ENCODE data around the gene RAB5IF. TPM values are rescaled to one million over a fixed set of nuclear protein-coding genes. Genes with fewer than 3 reads are reported as not detected.
A peak's percentile ranks its signal among the peaks of the same experiment; 100 is the strongest.
"Not testable (repeated sequence)": the region's sequence is repeated elsewhere in the genome, so short reads cannot be mapped to it uniquely, and the experiment has no call there.

Gene RAB5IF
- polyA plus RNA-seq: 100 to 1,000 TPM in 3 of 4 donors, 10 to 100 TPM in 1; 97.2 to 173 (median 128) TPM
- long read RNA-seq, donor 1, transcript RAB5IF-207 (3 exons, 874 nt): minor isoform, 6 of 147 reads
- long read RNA-seq, donor 1, transcript RAB5IF-202 (4 exons, 1,114 nt): major isoform, 102 of 147 reads
- long read RNA-seq, donor 1, partial matches to known transcripts: 32 of 147 reads
- long read RNA-seq, donor 1, other reads (novel, unspliced or antisense): 0 of 147 reads
- long read RNA-seq, donor 2, transcript RAB5IF-201 (3 exons, 896 nt): minor isoform, 5 of 44 reads
- long read RNA-seq, donor 2, transcript RAB5IF-202 (4 exons, 1,114 nt): major isoform, 39 of 44 reads
- long read RNA-seq, donor 2, partial matches to known transcripts: 0 of 44 reads
- long read RNA-seq, donor 2, other reads (novel, unspliced or antisense): 0 of 44 reads
- long read RNA-seq, donor 3, transcript RAB5IF-202 (4 exons, 1,114 nt): major isoform, 37 of 41 reads
- long read RNA-seq, donor 3, partial matches to known transcripts: 0 of 41 reads
- long read RNA-seq, donor 3, other reads (novel, unspliced or antisense): 0 of 41 reads
- long read RNA-seq, donor 4: 0 reads
- long read RNA-seq, donor 5, transcript RAB5IF-202 (4 exons, 1,114 nt): major isoform, 14 of 19 reads
- long read RNA-seq, donor 5, partial matches to known transcripts: 0 of 19 reads
- long read RNA-seq, donor 5, other reads (novel, unspliced or antisense): 0 of 19 reads
- long read RNA-seq, donor 6, transcript RAB5IF-202 (4 exons, 1,114 nt): major isoform, 44 of 49 reads
- long read RNA-seq, donor 6, partial matches to known transcripts: 0 of 49 reads
- long read RNA-seq, donor 6, other reads (novel, unspliced or antisense): 0 of 49 reads
- long read RNA-seq, donor 7, transcript RAB5IF-202 (4 exons, 1,114 nt): major isoform, 48 of 49 reads
- long read RNA-seq, donor 7, partial matches to known transcripts: 0 of 49 reads
- long read RNA-seq, donor 7, other reads (novel, unspliced or antisense): 0 of 49 reads
- long read RNA-seq, donor 8, transcript RAB5IF-202 (4 exons, 1,114 nt): major isoform, 5 of 5 reads
- long read RNA-seq, donor 8, partial matches to known transcripts: 0 of 5 reads
- long read RNA-seq, donor 8, other reads (novel, unspliced or antisense): 0 of 5 reads
- long read RNA-seq, donor 9, transcript RAB5IF-202 (4 exons, 1,114 nt): major isoform, 14 of 14 reads
- long read RNA-seq, donor 9, partial matches to known transcripts: 0 of 14 reads
- long read RNA-seq, donor 9, other reads (novel, unspliced or antisense): 0 of 14 reads
- long read RNA-seq, donor 10, transcript RAB5IF-202 (4 exons, 1,114 nt): major isoform, 54 of 79 reads
- long read RNA-seq, donor 10, partial matches to known transcripts: 23 of 79 reads
- long read RNA-seq, donor 10, other reads (novel, unspliced or antisense): 0 of 79 reads

DNA sequence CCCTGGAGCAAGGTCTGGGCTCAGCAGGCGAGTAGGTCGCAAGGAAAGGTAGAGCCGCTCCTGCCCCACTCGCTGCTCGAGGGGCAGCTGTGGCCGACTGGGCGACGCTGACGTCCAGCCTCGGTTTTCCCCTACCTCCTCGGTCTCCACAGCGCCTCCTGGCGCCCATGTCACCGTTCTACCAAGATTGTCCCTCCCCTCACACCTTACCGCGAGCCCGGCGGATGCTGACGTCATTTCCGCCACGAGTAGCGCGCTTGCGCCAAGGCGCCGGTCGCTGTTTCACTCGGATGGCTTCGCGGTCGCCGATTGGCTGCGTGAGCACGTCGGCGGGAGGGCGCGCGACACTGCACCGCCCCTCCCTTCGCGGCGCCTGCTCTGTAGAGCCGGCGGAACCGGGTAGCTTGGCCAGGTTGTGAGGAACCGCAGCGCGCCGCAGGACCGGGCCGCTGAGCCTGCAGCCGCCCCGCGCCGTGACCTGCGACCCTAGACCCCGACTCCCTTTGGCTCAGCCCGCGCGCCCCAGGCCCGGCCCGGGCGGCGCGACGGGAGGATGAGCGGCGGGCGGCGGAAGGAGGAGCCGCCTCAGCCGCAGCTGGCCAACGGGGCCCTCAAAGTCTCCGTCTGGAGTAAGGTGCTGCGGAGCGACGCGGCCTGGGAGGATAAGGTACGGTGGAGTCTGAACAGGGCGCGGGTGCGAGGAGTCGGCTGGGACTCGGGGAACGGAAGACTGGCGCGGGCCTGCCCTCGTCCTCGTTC lies at the start of gene RAB5IF:
Gene RAB5IF, plus strand, starts transcription at position 381 of the 759 bp plus-strand sequence. Its CDS starts 173 bp downstream, at position 554.
- Histone ChIP-seq H3K4me1 (ENCODE audit: control insufficient read depth in 3 of 3, insufficient read depth in 2 of 3, low read depth in 1 of 3, low read length in 2 of 3) (peaks cover 3 to 14% (median 5%) of the 10 kb centered on the region in 3 donors), H3K36me3 (ENCODE audit: control insufficient read depth in 3 of 3, insufficient read depth in 2 of 3, low read depth in 1 of 3, low read length in 3 of 3) (peaks cover 6 to 29% (median 8%) of the 10 kb centered on the region in 3 donors), H3K9me3 (ENCODE audit: control insufficient read depth in 2 of 2, insufficient read depth in 1 of 2, low read depth in 1 of 2, low read length in 1 of 2) (no peaks in the 10 kb centered on the region), H3K4me3 (ENCODE audit: low read depth in 1 of 3, low read length in 3 of 3) (peak within 1 kb of the TSS; percentile 76 to 96 (median 90)), H3K27me3 (ENCODE audit: control insufficient read depth in 3 of 3, insufficient read depth in 3 of 3, low read length in 3 of 3) (no peaks in the 10 kb centered on the region), H3K27ac (ENCODE audit: low read depth in 1 of 3, low read length in 2 of 3) (peak within 1 kb of the TSS; percentile 89 to 96 (median 95))
- no peak for FAIRE-seq
- WGBS, 3 donors: 0 to 1% (median 0%) methylated on average over 81 to 90 of the region's 90 CpGs
- peak; percentile 98 to 100 for DNase-seq

- Histone ChIP-seq H3K27ac (ENCODE audit: low read depth in 1 of 3, low read length in 2 of 3) (peak overlapping the region in 1 of 3 donors; percentile 75), H3K4me1 (ENCODE audit: control insufficient read depth in 3 of 3, insufficient read depth in 2 of 3, low read depth in 1 of 3, low read length in 2 of 3) (peaks cover 0 to 15% (median 0%) of the 10 kb centered on the region in 3 donors), H3K9me3 (ENCODE audit: control insufficient read depth in 2 of 2, insufficient read depth in 1 of 2, low read depth in 1 of 2, low read length in 1 of 2) (peaks cover 0 to 23% of the 10 kb centered on the region in 2 donors), H3K27me3 (ENCODE audit: control insufficient read depth in 3 of 3, insufficient read depth in 3 of 3, low read length in 3 of 3) (no peaks in the 10 kb centered on the region), H3K4me3 (ENCODE audit: low read depth in 1 of 3, low read length in 3 of 3) (no peak overlapping the region), H3K36me3 (ENCODE audit: control insufficient read depth in 3 of 3, insufficient read depth in 2 of 3, low read depth in 1 of 3, low read length in 3 of 3) (peaks cover 0 to 6% (median 0%) of the 10 kb centered on the region in 3 donors)
- 76 to 92% (median 90%) methylated on average over 2 of the region's 2 CpGs for WGBS, 3 donors
- FAIRE-seq: no peak
- DNase-seq: no peak
Observed at GRCh38 chr20:36562724-36563123, 42.9 kb upstream of the RAB5IF start.

DNA sequence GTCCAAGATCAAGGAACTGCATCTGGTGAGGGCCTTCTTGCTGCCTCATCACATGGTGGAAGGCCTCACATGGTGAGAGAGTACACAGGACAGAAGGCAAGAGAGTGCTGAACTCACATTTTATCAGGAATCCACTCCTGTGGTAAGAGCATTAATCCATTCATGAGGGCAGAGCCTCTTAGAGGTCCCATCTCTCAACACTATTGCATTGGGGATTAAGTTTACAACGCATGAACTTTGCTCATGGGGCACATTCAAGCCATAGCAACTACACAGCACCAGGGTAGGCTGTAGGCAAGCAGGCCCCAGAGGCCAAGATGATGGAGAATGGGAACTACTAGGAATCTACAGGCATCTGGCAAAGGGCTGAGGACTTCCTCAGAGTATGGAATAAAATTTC lies 42.2 kb upstream of the RAB5IF start:
- 35 to 63% (median 48%) methylated on average over 1 of the region's 1 CpG for WGBS, 3 donors
- H3K27ac ChIP-seq (ENCODE audit: low read depth in 1 of 3, low read length in 2 of 3): peak overlapping the region in 1 of 3 donors; percentile 75
- FAIRE-seq (no peak), DNase-seq (peak; percentile 46 to 88)
- H3K4me3 ChIP-seq (ENCODE audit: low read depth in 1 of 3, low read length in 3 of 3): no peak overlapping the region
- H3K36me3 ChIP-seq (ENCODE audit: control insufficient read depth in 3 of 3, insufficient read depth in 2 of 3, low read depth in 1 of 3, low read length in 3 of 3): peaks cover 0 to 6% (median 0%) of the 10 kb centered on the region in 3 donors
- H3K4me1 ChIP-seq (ENCODE audit: control insufficient read depth in 3 of 3, insufficient read depth in 2 of 3, low read depth in 1 of 3, low read length in 2 of 3): peaks cover 0 to 15% (median 0%) of the 10 kb centered on the region in 3 donors
- H3K27me3 ChIP-seq (ENCODE audit: control insufficient read depth in 3 of 3, insufficient read depth in 3 of 3, low read length in 3 of 3): no peaks in the 10 kb centered on the region
- peaks cover 0 to 23% of the 10 kb centered on the region in 2 donors for H3K9me3 ChIP-seq (ENCODE audit: control insufficient read depth in 2 of 2, insufficient read depth in 1 of 2, low read depth in 1 of 2, low read length in 1 of 2)

DNA sequence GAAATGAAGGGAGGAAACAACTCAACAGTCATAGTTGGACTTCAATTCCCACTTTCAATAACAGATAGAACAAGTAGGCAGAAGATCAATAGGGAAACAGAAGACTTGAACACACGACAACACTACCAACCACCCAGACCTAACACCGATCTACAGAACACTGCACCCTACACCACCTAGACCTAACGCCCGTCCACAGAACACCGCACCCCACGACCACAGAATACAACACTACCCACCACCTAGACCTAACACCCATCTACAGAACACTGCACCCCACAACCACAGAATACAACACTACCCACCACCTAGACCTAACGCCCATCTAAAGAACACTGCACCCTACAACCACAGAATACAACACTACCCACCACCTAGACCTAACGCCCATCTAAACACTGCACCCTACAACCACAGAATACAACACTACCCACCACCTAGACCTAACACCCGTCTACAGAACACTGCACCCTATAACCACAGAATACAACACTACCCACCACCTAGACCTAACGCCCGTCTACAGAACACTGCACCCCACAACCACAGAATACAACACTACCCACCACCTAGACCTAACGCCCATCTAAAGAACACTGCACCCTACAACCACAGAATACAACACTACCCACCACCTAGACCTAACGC lies 41.4 kb upstream of the RAB5IF start:
- H3K27me3 ChIP-seq (ENCODE audit: control insufficient read depth in 3 of 3, insufficient read depth in 3 of 3, low read length in 3 of 3); DNase-seq; H3K4me3 ChIP-seq (ENCODE audit: low read depth in 1 of 3, low read length in 3 of 3); H3K36me3 ChIP-seq (ENCODE audit: control insufficient read depth in 3 of 3, insufficient read depth in 2 of 3, low read depth in 1 of 3, low read length in 3 of 3); FAIRE-seq: not testable (repeated sequence)
- Histone ChIP-seq H3K4me1 (ENCODE audit: control insufficient read depth in 3 of 3, insufficient read depth in 2 of 3, low read depth in 1 of 3, low read length in 2 of 3) (peaks cover 0 to 15% (median 0%) of the 10 kb centered on the region in 3 donors), H3K9me3 (ENCODE audit: control insufficient read depth in 2 of 2, insufficient read depth in 1 of 2, low read depth in 1 of 2, low read length in 1 of 2) (peaks cover 0 to 23% of the 10 kb centered on the region in 2 donors), H3K27ac (ENCODE audit: low read depth in 1 of 3, low read length in 2 of 3) (peak overlapping the region in 1 of 3 donors; percentile 46)
- 86 to 90% (median 89%) methylated on average over 12 to 13 of the region's 13 CpGs for WGBS, 3 donors

GRCh38 chr20:36564726-36565121 lies 40.9 kb upstream of the RAB5IF start:
- WGBS, 3 donors: 75 to 92% (median 84%) methylated on average over 6 of the region's 6 CpGs
- H3K36me3 ChIP-seq (ENCODE audit: control insufficient read depth in 3 of 3, insufficient read depth in 2 of 3, low read depth in 1 of 3, low read length in 3 of 3); DNase-seq; H3K27me3 ChIP-seq (ENCODE audit: control insufficient read depth in 3 of 3, insufficient read depth in 3 of 3, low read length in 3 of 3); H3K4me3 ChIP-seq (ENCODE audit: low read depth in 1 of 3, low read length in 3 of 3); FAIRE-seq; H3K27ac ChIP-seq (ENCODE audit: low read depth in 1 of 3, low read length in 2 of 3): not testable (repeated sequence)
- H3K4me1 ChIP-seq (ENCODE audit: control insufficient read depth in 3 of 3, insufficient read depth in 2 of 3, low read depth in 1 of 3, low read length in 2 of 3): peaks cover 0 to 15% (median 0%) of the 10 kb centered on the region in 3 donors
- H3K9me3 ChIP-seq (ENCODE audit: control insufficient read depth in 2 of 2, insufficient read depth in 1 of 2, low read depth in 1 of 2, low read length in 1 of 2): peaks cover 0 to 23% of the 10 kb centered on the region in 2 donors

DNA sequence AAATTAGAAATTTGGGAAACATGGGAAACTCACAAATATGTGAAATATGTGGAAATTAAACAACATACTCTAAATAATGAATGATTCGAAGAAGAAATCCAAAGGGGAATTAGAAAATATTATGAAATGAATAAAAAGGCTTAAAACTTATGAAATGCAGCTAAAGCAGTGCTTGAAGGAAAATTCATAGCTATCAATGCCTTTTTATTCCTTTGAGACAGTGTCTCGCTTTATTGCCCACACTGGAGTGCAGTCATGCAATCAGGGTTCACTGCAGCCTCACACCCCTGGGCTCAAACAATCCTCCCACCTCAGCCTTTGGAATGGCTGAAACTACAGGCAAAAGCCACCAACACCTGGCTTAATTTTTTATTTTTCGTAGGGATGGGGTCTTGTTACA lies 40.1 kb upstream of the RAB5IF start:
- Histone ChIP-seq H3K4me3 (ENCODE audit: low read depth in 1 of 3, low read length in 3 of 3) (no peak overlapping the region), H3K9me3 (ENCODE audit: control insufficient read depth in 2 of 2, insufficient read depth in 1 of 2, low read depth in 1 of 2, low read length in 1 of 2) (peaks cover 0 to 23% of the 10 kb centered on the region in 2 donors), H3K4me1 (ENCODE audit: control insufficient read depth in 3 of 3, insufficient read depth in 2 of 3, low read depth in 1 of 3, low read length in 2 of 3) (peaks cover 0 to 15% (median 0%) of the 10 kb centered on the region in 3 donors), H3K36me3 (ENCODE audit: control insufficient read depth in 3 of 3, insufficient read depth in 2 of 3, low read depth in 1 of 3, low read length in 3 of 3) (peaks cover 0 to 6% (median 0%) of the 10 kb centered on the region in 3 donors), H3K27me3 (ENCODE audit: control insufficient read depth in 3 of 3, insufficient read depth in 3 of 3, low read length in 3 of 3) (no peaks in the 10 kb centered on the region), H3K27ac (ENCODE audit: low read depth in 1 of 3, low read length in 2 of 3) (no peak overlapping the region)
- DNase-seq (no peak), FAIRE-seq (no peak)
- WGBS, 3 donors: 95 to 97% (median 95%) methylated on average over 3 of the region's 3 CpGs

DNA sequence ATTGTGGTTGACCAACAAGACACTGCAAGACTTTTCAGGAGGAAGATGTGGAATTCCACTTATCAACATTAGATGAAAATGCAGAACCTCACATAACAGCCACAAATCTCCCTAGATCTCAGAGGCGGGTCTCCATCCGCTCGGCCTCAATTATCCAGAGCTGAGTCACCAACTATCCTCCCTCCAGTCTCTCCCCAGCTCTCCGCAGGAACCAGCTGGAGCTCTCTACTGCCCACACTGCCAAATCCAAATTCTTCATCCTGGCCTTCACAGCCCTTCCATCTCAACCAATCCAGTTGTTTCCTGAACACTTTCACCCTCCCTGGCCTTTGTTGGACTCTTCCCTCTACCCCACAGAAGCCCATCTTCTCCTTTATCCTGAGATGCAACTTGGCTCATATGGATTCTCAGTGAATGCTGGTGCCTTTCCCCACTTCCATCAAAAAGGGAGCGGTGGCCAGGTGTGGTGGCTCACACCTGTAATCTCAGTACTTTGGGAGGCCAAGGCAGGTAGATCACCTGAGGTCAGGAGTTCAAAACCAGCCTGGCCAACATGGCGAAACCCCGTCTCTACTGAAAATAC lies 35.6 kb upstream of the RAB5IF start:
- no peaks in the 10 kb centered on the region for H3K36me3 ChIP-seq (ENCODE audit: control insufficient read depth in 3 of 3, insufficient read depth in 2 of 3, low read depth in 1 of 3, low read length in 3 of 3)
- WGBS, 3 donors: 77 to 79% (median 78%) methylated on average over 7 of the region's 7 CpGs
- H3K4me1 ChIP-seq (ENCODE audit: control insufficient read depth in 3 of 3, insufficient read depth in 2 of 3, low read depth in 1 of 3, low read length in 2 of 3): peaks cover 0 to 20% (median 0%) of the 10 kb centered on the region in 3 donors
- no peak overlapping the region for H3K27ac ChIP-seq (ENCODE audit: low read depth in 1 of 3, low read length in 2 of 3)
- peaks cover 0 to 8% of the 10 kb centered on the region in 2 donors for H3K9me3 ChIP-seq (ENCODE audit: control insufficient read depth in 2 of 2, insufficient read depth in 1 of 2, low read depth in 1 of 2, low read length in 1 of 2)
- H3K4me3 ChIP-seq (ENCODE audit: low read depth in 1 of 3, low read length in 3 of 3): no peak overlapping the region
- FAIRE-seq (no peak), DNase-seq (no peak)
- no peaks in the 10 kb centered on the region for H3K27me3 ChIP-seq (ENCODE audit: control insufficient read depth in 3 of 3, insufficient read depth in 3 of 3, low read length in 3 of 3)
